Progenitor cell of endocrine pancreas (in vitro differentiated cells): Measurements from ENCODE around the gene FUT1. TPM values are rescaled to one million over a fixed set of nuclear protein-coding genes. Genes with fewer than 3 reads are reported as not detected.
A peak's percentile ranks its signal among the peaks of the same experiment; 100 is the strongest.

ENCODE experiments used
- DNase-seq: peaks from one replicate; pipeline ENCODE4 v3.0.0; 2021; ENCODE audit warnings: low spot score; ENCODE audit not compliant: unreplicated experiment
- H3K27ac Mint-ChIP-seq: 2 replicates; pipeline ENCODE4 v1.8.0; 2021; ENCODE audit warnings: mild to moderate bottlenecking, moderate library complexity, mixed read lengths
- H3K27me3 Mint-ChIP-seq: 2 replicates; pipeline ENCODE4 v1.8.0; 2021; ENCODE audit warnings: mixed read lengths
- H3K36me3 Mint-ChIP-seq: 2 replicates; pipeline ENCODE4 v1.8.0; 2022; ENCODE audit warnings: mixed read lengths; ENCODE audit not compliant: insufficient read depth
- H3K4me1 Mint-ChIP-seq: 2 replicates; pipeline ENCODE4 v1.8.0; 2021; ENCODE audit warnings: low read depth, mixed read lengths
- H3K4me3 Mint-ChIP-seq: 2 replicates; pipeline ENCODE4 v1.8.0; 2021; ENCODE audit warnings: low read depth, mild to moderate bottlenecking, moderate library complexity, mixed read lengths
- H3K9me3 Mint-ChIP-seq: 2 replicates; pipeline ENCODE4 v1.8.0; 2021; ENCODE audit warnings: low read depth, mixed read lengths
- CTCF ChIP-seq: fragments of 200-600 bp; sonication (generic); IDR thresholded peaks from one replicate; pipeline ENCODE4 v1.5.0; 2021; ENCODE audit warnings: antibody characterized with exemption, mild to moderate bottlenecking; ENCODE audit not compliant: unreplicated experiment
- total RNA-seq: library from RNA; stranded (reverse); gene quantifications from 2 replicates; pipeline ENCODE4 v1.2.1, GENCODE V29; 2021

The FUT1 gene
- total RNA-seq, 1 donor from 2014 or later = 5.4 TPM

- H3K4me3 Mint-ChIP-seq = no peak overlapping the region
- H3K9me3 Mint-ChIP-seq = peaks cover 4% of the 10 kb centered on the region
- TF ChIP-seq CTCF = no peak
- H3K4me1 Mint-ChIP-seq = no peaks in the 10 kb centered on the region
- no peak for DNase-seq
- no peak overlapping the region for H3K27ac Mint-ChIP-seq
- peaks cover 2% of the 10 kb centered on the region for H3K36me3 Mint-ChIP-seq
- peaks cover 8% of the 10 kb centered on the region for H3K27me3 Mint-ChIP-seq
These were observed 25.9 kb downstream of the FUT1 start for GRCh38 chr19:48726556-48726955.

- H3K4me1 Mint-ChIP-seq = peaks cover 1% of the 10 kb centered on the region
- peaks cover 4% of the 10 kb centered on the region for H3K27me3 Mint-ChIP-seq
- TF ChIP-seq CTCF = no peak
- peaks cover 4% of the 10 kb centered on the region for H3K9me3 Mint-ChIP-seq
- H3K27ac Mint-ChIP-seq = no peak overlapping the region
- no peaks in the 10 kb centered on the region for H3K36me3 Mint-ChIP-seq
- DNase-seq = no peak
- H3K4me3 Mint-ChIP-seq = no peak overlapping the region
These were observed 27.4 kb downstream of the FUT1 start for GRCh38 chr19:48724796-48725753.

- Mint-ChIP-seq H3K4me1 (peaks cover 7% of the 10 kb centered on the region), H3K27ac (no peak overlapping the region), H3K36me3 (no peaks in the 10 kb centered on the region), H3K27me3 (no peaks in the 10 kb centered on the region), H3K4me3 (no peak overlapping the region), H3K9me3 (peaks cover 4% of the 10 kb centered on the region)
- TF ChIP-seq CTCF = no peak
- no peak for DNase-seq
These were observed 30.2 kb downstream of the FUT1 start for GRCh38 chr19:48722196-48722708.

GRCh38 chr19:48720613-48721296 is 31.7 kb downstream of the FUT1 start:
- peak overlapping the region; percentile 95 for H3K4me3 Mint-ChIP-seq
- no peaks in the 10 kb centered on the region for H3K36me3 Mint-ChIP-seq
- H3K9me3 Mint-ChIP-seq = no peaks in the 10 kb centered on the region
- H3K27me3 Mint-ChIP-seq = no peaks in the 10 kb centered on the region
- DNase-seq = peak; percentile 91
- H3K27ac Mint-ChIP-seq = peak overlapping the region; percentile 96
- peaks cover 12% of the 10 kb centered on the region for H3K4me1 Mint-ChIP-seq
- no peak for TF ChIP-seq CTCF

- Mint-ChIP-seq H3K4me3 (peak overlapping the region; percentile 95), H3K27me3 (no peaks in the 10 kb centered on the region), H3K27ac (peak overlapping the region; percentile 37), H3K36me3 (no peaks in the 10 kb centered on the region), H3K4me1 (peaks cover 12% of the 10 kb centered on the region), H3K9me3 (no peaks in the 10 kb centered on the region)
- no peak for DNase-seq
- TF ChIP-seq CTCF = no peak
These were observed 32.2 kb downstream of the FUT1 start for GRCh38 chr19:48720251-48720612.
